Measurements from ENCODE around the gene LTN1.
"Not testable (repeated sequence)": the region's sequence is repeated elsewhere in the genome, so short reads cannot be mapped to it uniquely, and the experiment has no call there.

Gene LTN1

GRCh38 chr21:28979092-28979491 is 13.6 kb downstream of the LTN1 start:
- DNase-seq, result no peak

DNA sequence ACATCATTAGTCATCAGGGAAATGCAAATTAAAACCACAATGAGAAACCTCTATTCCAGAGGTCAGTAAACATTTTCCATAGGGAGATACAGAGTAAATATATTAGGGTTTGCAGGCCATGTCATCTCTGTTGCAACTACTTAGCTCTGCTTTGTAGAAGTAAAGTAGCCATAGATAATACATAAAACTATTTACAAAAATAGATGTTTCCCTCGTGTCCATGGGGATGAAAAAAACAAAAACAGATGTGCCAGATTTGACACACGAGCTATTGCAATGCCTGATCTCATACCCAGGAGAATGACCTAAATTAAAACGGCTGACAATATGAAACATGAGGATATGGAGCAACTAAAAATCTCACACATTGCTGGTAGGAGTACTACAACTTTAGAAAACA is 17.3 kb downstream of the LTN1 start:
- no peak for DNase-seq

- DNase-seq, result no peak
Observed at GRCh38 chr21:28974531-28975227, 18.0 kb downstream of the LTN1 start.

GRCh38 chr21:28972398-28972797 is 20.3 kb downstream of the LTN1 start:
- no peak for DNase-seq

DNA sequence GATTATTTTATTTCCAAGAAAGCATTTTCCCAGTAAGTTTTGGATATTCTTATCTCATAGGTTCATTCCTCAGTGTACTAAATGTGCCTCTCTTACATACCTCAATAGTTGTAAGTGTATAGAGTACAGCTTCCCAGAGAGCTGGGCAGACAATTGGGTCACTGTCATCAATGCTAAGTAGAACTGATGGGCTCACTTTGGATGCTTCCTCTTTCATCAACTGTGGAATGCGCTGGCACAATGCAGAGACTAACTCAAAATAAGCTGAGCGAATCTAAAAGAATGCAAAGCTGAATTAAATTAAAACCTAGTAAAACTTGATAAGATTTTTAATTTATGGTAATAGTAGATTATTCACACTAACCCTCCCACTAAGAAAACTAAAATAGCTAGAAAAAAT is 21.5 kb downstream of the LTN1 start:
- no peak for DNase-seq

GRCh38 chr21:28963831-28964230 is 28.8 kb downstream of the LTN1 start:
- DNase-seq, result no peak

- DNase-seq, result no peak
Observed at GRCh38 chr21:28962465-28962864, 30.2 kb downstream of the LTN1 start.

GRCh38 chr21:28961927-28962326 is 30.8 kb downstream of the LTN1 start:
- DNase-seq, result no peak

- DNase-seq, result no peak
Observed at GRCh38 chr21:28960245-28960644, 32.4 kb downstream of the LTN1 start.

DNA sequence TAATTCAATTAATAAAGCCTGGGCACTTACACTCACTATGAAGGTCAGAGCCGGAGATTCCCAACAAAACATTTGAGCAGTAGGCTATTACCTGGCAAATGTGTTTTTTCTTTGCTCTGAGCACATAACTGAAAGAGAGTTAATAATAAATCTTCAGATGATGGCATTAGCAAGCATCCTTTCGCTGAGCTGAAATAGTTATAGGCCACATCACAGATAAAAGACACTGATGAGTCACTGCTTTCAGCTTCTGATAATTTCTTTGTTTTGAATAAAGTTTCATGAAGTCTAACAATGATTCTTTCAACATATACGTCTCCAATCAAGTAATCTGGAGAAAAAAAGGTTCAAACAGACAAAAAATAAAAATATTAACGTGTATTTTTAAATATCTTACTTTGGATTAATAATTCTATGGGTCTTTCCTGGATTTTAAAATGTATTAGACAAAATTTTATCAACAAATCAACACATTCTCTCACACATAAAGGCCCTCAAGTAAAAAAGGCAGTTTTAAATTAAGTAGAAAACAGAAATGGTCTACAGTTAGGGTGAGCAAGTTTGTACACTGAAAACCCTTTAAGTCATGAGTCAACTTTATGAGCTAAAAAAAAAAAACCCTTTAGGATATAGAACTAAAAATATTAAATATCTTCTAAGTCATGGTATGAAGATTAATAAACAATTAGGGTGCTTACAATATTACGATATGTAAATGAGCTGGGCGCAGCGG is 33.1 kb downstream of the LTN1 start:
- DNase-seq, result no peak

DNA sequence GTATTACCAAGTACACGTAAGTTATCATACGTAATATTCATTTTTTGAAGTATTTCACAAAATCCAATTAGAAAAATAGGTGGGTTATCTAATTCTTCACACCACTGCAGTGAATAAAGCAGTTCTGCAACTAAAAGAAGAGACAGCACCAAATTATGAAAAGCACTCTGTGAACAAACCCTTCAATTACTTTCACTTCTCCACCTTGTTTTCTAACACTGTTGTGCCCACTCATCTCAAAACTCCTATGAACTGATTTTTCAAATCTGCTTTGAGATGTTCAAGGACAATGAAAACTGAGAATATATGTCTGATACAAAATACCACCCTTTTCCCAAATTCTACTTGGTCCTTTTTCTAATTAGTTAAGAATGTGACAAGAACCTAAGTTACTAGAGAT is 39.4 kb downstream of the LTN1 start:
- DNase-seq, result no peak

- DNase-seq, result no peak
Observed at GRCh38 chr21:28952686-28953085, 40.0 kb downstream of the LTN1 start.

DNA sequence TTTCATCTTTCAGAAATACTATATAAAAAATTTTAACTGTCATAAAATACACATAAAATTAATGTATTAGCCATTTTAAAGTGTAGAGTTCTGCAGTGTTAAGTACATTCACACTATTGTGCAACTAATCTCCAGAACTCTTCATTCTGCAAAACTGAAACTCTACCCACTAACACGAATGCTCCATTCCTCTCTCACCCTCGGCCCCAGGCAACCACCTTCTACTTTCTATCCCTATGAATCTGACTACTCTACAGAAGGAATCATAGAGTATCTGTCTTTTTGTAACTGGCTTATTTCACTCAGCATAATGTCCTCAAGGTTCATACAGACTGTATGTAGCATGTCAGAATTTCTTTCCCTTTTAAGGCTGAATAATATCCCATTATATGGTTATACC is 43.4 kb downstream of the LTN1 start:
- DNase-seq, result no peak

DNA sequence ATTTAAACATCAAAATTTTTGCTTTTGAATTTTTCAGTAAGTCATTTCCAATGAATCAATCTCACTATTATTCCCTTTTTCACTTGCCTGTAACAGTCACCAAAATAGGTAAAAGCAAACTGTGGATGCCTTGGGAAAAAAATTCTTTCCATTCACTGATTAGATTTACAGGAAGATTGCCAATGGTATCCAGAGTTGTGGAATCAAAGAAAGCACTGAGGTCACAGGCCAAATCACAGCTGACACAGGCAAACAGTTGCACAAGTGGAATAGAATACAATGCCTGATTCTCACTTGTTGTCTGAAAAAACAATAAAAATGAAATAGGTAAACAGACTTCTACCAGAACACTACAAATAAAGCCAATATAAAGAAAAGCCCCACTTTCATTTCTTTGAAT is 48.4 kb downstream of the LTN1 start:
- no peak for DNase-seq

DNA sequence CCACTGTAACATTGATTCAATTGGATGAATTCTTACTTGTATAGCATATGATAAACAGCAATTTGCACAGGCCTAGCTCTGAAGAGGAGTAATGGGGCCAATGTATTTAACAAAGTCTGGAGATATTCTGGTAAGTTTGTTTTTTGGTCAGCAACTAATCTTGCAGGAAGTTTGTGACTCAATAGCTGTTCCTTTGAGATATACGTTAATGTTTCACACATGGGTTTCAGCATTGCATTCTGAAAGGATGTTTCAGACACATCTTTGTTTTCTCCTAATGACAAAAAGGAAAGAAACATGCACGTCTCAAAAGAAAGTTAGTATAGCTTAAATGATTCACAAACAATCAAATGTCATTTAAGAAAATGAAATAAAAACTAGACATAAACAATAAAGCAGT is 49.0 kb downstream of the LTN1 start:
- no peak for DNase-seq

GRCh38 chr21:28938726-28939125 is 54.0 kb downstream of the LTN1 start:
- DNase-seq, result no peak

DNA sequence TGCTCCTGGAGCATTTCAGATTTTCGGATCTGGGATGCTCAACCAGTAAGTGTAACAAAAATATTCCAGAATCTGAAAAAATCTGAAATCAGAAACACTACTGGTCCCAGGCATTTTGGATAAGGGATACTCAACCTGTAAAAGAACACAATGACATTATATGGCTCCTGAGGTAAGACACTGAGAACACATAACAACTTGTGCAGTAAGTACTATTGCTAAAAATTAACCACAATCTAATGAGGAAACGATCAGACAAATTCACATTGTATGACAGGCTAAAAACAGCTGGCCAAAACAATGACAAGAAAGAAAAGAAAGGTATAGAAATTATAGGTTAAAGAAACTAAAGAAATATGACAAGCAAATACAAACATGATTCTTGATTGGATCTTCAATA is 54.9 kb downstream of the LTN1 start:
- no peak for DNase-seq

DNA sequence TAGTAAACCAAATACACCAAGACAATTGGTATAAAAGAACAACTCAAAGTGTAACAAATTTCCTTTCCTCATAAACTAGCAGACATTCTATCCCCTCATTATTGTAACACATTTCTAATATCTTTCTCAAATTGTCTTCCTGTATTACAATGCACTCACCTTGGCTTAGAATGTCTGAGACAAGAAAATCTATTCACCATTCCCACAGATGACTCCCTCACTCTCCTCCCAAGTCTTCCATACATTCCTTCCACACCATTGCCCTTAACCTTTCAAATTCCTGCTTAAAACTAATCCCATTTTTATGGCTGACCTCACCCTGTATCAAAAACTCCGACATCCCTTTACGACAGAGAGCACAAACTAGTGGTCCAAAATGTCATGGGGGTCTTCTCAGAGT is 56.0 kb downstream of the LTN1 start:
- no peak for DNase-seq

- DNase-seq, result no peak
Observed at GRCh38 chr21:28936036-28936435, 56.6 kb downstream of the LTN1 start.

DNA sequence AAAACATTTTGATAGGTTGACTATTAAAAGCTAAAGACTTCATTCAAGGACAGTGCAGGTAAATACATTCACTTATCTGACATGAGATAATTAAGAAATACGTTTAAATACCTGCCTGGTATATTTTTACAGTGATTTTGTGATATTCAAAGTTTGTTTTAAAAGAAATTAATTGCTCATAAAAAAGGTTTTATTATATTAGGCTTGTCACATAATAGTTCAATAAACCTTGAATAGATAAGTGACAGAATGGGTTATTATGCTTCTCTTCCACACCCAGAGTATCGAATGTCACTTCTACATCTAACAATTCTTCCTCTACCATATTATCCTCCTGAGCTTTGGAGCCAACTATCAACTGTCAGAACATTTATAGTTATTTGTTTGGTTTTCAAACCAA is 60.0 kb downstream of the LTN1 start:
- no peak for DNase-seq

DNA sequence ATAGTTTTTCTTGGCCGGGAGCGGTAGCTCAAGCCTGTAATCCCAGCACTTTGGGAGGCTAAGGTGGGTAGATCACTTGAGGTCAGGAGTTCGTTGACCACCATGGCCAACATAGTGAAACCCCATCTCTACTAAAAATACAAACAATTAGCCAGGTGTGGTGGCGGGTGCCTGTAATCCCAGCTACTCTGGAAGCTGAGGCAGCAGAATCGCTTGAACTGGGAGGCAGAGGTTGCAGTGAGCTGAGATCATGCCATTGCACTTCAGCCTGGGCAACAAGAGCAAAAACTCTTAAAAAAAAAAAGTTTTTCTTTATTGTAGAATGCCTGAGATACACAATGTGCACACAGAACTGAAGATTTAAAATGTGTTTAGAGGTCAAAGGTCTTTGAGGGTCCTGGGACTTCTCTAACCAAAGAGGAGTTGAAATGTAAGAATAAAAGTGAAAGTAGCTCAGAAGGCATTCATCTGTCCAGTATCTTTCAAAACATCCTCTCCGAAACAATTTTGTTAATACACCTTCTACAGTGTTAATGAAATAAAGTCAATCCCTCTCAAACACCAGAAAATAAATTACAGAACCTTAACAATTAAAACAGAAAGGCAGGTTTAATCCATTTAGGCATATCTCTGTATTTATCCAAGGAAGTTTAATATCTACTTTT is 60.8 kb downstream of the LTN1 start:
- not testable (repeated sequence) for DNase-seq

DNA sequence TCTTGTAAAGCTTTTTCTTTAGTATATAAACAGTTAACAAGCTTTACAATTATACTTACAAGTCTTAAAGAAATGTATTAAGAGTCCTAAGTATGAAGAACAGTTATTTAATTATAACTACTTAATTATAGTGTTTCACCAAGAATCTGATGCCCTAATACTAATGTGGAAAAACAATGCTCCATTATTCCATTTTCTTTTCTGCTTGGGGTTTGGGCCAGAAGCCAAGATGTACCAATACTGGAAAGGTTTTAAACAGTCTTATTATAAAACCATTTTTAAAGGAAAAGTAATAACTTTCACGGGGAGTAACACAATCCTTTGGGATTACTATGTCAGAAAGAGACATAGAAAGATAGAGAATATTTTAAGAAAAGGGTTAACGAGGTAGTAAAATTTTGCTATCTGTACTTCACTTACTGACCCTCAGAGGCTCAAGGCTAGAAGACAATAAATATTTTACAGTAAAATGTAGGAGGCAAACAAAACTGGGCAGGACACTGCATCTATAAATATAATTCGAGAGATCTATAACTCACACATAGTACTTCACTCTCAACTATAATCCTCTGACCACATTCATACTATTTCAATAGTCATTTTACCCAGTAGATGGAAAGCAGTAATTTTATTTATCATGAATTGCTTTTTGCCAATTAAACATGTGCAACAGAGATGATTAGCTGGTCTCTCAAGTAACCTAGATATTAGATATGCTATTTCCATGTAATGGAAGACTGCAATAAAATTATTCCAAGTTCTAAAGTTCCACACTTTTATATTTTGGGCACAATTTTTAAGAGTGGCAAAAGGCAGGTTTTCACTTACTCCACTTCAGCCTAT is 63.9 kb downstream of the LTN1 start:
- DNase-seq, result no peak

DNA sequence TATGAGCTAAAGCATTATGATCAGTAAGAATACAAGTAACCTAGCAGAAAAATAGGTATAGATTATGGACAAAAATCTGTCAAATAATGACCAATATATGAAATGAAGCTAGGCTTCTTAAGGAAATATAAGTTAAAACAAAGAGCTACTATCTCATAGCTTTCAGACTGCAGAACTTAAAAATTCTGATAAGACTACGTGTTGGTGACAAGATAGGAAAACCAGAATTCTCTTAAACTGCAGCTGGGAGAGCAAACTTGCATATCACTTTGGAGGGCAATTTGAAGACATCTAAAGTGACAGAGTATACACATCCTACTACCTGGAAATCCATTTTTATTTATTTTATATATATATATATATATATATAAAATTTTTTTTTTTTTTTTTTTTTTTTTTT is 65.5 kb downstream of the LTN1 start:
- no peak for DNase-seq

Data from NCI-H2107 (cell line).